Pulmonary artery endothelial cell (primary cell): ENCODE measurements around the gene TXNRD2. TPM values are rescaled to one million over a fixed set of nuclear protein-coding genes. Genes with fewer than 3 reads are reported as not detected.

Source experiments
- DNase-seq: peaks from one replicate; pipeline ENCODE4 v3.0.0-alpha.2; 2011; ENCODE audit warnings: low read depth, low spot score
- total RNA-seq: library from RNA; depleted of rRNA; stranded (reverse); fragments of >200 nt; gene quantifications from 2 replicates; pipeline ENCODE4 v1.2.3, GENCODE V29; 2014

Gene TXNRD2
- total RNA-seq, result 67.5 and 73.7 TPM in 2 replicates

DNA sequence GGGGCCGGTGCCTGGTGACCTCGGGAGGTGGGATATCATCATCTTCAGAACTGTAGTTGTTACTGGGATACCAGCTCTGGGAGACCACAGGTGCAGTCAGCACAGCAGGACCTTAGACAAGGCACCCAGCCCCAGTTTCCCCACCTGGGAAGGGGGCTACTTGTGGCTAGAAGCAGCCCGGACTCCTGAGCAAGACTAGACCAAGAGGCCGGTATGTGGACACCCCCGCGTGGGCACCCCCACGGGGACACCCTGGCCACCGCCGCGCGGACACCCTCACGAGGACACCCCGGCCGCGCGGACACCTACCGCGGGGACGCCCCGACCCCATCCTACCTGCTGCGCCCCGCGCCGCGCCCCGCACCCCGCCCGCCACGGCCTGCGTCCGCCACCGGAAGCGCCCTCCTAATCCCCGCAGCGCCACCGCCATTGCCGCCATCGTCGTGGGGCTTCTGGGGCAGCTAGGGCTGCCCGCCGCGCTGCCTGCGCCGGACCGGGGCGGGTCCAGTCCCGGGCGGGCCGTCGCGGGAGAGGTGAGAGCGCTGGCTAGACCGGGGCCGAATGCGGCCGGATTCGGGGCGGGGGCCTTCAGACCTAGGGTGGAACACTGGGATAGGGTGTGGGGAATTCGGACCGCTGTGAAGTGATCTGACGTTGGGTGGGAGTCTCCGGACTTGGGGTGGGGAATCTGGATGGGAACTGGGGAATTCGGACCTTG, at the start of gene TXNRD2, which contains the start of gene COMT:
TXNRD2 (minus strand) TSS at position 454 of the 718 bp plus-strand sequence; CDS start at position 439, 15 bp downstream.
COMT (plus strand) TSS at position 408 of the 718 bp plus-strand sequence. CDS start 20,755 bp downstream, outside the sequence.
- DNase-seq, result no peak

GRCh38 chr22:19991395-19991644, 49.7 kb upstream of the TXNRD2 start:
- no peak for DNase-seq

GRCh38 chr22:19990609-19991394, 49.2 kb upstream of the TXNRD2 start:
- no peak for DNase-seq

- DNase-seq, result no peak
These were observed 48.6 kb upstream of the TXNRD2 start for GRCh38 chr22:19990188-19990587.

GRCh38 chr22:19989725-19990067, 48.1 kb upstream of the TXNRD2 start:
- no peak for DNase-seq

DNA sequence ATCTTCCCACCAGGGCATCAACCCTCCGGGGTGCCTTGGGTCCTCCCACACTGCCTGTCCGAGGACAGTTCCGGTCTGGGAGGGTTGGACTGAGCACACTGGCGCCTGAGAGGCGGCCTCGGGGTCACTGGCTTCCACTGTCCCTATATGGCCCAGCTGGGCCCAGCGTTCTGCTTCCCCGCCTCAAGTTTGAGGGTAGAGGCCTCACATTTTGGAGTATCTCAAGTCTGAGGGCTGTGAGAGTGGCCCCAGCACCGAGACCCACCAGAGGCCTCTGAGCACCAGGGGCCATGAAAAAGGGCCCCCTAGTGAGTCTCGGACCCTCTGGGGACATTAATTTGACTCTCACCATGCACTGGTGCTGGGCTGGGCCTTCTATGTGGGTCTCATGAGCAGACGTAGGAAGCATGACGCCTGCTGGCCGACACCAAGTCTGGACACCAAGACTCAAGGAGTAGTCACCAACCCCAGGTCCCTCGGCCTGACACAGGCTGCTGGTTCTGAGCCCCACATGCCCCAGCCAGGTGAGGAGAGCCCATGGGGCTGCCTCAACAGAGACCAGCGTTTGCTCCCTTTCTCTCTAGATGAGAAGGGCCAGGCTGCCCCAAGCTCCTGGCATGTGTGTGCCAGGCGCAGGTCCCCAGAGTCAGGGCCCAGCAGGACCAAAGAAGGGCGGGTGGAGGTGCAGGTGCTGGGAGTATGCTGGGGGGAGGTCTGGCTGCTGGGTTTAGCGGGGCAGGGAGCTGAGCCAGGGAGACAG, 47.5 kb upstream of the TXNRD2 start:
- no peak for DNase-seq

DNA sequence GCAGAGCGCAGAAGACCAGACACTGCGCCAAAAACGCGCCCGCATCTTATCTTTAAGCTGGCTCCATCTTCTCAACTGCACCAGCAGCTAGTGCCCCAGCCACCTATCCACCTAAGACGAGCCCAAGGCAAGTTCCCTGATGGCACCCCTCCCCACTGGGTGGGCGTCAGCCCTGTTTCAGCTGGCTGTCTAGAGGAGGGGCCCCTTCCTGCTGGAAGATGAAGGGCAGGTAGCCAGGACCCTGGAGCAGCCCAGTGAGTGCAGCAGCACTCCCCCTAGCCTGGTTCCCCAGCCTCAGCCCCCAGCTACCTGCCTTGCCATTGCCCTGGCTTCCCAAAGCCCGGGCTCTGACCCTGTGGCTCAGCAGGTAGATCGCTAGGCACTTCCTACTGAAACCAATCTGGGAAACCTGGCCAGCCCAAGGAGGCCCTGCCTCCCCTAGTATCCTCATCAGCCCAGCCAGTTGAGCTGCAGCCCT, 46.8 kb upstream of the TXNRD2 start:
- DNase-seq, result no peak

DNA sequence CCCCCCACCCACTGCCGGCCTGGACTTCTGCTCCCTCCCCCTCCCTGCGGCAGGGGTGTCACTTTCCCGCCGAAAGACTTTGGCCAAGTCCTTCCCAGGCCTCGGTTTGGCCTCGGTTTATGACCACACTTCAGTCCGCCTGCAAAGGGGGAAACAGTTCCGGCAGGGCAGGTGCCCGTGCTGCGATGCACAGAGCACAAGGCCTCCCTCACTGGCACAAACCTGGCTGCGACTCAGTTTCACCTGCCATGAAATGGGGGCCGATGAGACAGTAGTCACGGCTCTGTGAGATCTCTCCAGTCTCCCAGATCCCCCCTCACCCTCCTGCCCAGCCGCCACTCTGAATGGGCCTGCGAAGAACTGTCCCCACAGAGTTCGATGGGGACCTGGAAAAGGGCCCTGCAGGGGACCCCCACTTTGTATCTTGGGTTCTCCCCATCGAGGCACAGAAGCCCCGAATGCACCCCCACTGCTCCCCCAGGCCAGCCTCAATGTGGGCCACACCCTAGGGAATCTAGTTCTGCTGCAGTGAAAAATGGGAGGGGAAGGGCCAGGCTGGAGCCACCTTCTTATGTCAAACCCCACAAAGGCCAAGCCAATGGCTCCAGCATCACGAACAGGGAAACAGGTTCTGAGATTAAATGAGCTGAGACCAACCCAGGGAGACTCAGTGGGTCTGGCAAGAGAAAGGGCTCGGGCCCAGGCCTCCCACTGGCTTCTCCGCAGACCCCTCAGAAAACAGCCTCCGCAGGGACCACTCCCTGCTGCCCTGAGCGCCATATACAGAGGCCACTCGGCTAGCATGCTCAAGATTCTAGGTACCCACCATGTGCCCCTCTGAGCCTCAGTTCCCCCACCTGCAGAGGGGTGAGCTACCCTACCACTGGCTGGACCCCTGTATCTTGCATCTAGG, 46.0 kb upstream of the TXNRD2 start:
- DNase-seq, result no peak

- DNase-seq, result no peak
These were observed 45.1 kb upstream of the TXNRD2 start for GRCh38 chr22:19986410-19987341.

- no peak for DNase-seq
These were observed 44.4 kb upstream of the TXNRD2 start for GRCh38 chr22:19986011-19986409.

- no peak for DNase-seq
These were observed 43.5 kb upstream of the TXNRD2 start for GRCh38 chr22:19984851-19985811.

- no peak for DNase-seq
These were observed 42.7 kb upstream of the TXNRD2 start for GRCh38 chr22:19984201-19984753.

DNA sequence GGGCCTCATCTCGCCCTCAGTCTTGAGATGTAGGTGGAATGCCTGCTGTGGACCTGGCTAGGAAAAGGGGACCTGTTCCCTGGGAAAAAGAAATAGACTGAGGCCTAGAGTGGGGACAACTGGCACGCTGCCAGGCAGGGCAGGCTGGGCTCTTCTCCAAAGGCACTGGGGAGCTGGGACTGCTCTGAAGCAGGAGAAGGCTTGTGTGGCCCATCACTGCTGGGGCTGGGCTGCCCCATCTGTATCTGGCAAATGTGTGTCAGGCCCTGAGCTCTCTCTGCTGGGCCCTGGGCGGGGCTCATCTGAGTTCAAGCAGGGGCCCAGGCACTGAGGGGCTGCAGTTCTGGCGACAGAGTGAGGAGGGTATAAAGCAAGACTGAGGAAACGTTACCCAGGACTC, 42.1 kb upstream of the TXNRD2 start:
- DNase-seq, result no peak

GRCh38 chr22:19982991-19983578, 41.5 kb upstream of the TXNRD2 start:
- no peak for DNase-seq

DNA sequence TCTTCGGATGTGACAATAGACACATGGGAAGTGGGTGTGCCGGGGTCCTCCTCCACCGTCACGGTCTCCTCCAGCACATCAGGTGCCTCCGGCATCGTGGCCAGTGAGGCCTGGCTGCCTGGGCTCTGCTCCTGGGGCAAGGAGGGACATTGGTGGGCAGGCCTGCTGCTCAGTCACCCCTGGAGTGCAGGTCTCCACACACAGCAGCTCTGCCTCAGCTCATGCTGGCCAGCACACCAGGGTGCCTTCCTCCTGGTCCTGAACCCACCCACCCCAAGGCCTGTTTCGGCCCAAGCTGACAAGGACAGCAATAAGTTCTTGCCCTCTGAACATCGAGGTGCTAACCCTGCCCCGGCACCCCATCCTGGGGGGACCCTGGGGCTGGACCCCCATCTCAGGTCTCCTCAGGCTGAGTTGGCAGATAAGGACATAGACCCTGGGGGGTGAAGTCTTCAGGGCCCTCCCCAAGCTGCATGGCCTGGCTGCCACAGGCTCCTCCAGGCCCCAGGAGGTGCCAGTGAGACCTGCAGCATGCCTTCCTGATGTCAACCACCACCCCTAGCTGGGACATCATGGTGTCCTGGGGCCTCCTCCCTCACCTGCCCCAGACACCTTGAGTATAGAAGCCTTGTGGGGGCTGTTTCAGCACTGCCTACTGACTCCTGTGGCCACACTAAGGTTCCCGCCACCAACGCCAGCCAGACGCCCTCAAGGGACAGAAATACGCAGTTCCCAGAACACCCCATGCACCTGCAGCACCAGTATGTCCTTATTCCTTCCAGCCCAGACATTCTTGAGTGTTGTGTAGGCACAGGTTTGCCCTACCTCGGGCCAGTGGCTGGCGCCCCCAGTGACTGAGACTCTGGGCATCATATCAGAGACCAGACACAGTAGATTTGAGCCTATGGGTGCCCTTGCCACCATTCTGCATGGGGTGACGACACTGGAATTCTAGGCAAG, 40.6 kb upstream of the TXNRD2 start:
- DNase-seq, result no peak

GRCh38 chr22:19981171-19981960, 39.7 kb upstream of the TXNRD2 start:
- no peak for DNase-seq
